Hepatocyte (in vitro differentiated cells): ENCODE results near the gene CASKIN1.

Experiments
- CTCF ChIP-seq: fragments of 200-600 bp; sonication (generic); IDR thresholded peaks from 2 replicates; pipeline ENCODE4 v1.5.1; 2016; ENCODE audit warnings: antibody characterized with exemption, mild to moderate bottlenecking; ENCODE audit not compliant: poor library complexity
- EZH2 ChIP-seq: fragments of 200-600 bp; sonication (generic); IDR thresholded peaks from 2 replicates; pipeline ENCODE4 v1.6.1; 2016; ENCODE audit warnings: antibody characterized with exemption, mild to moderate bottlenecking, borderline replicate concordance

GRCh38 chr16:2159175-2159838, 37.1 kb downstream of the CASKIN1 start:
- no peak for TF ChIP-seq EZH2
- TF ChIP-seq CTCF = no peak
